Measurements from ENCODE around the gene SKOR1.

DNA sequence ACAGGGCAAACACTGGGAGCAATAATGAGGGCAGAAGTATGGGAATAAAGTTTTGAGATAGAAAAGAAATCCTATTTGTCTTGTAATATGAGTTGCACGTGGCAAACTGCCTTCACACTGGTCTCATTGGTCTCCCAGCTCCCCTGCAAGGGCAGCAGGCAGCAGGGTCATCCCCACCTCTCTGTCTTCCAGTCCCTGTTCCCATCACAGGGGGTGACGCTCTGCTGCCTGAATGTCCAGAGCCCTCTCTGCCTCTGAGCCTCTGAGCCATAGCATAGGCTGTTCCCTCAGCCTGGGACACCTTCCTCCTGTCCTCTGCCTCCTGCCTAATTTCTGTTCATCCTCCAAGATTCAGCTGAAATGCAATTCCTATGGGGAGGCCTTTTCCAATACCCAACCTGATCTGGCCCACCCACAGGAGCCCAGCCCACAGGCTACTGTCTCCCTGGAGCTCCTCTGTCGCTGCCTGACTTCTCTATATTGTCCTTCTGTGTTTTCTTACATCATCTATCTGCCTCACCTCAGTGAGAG is 12.1 kb upstream of the SKOR1 start:
- TF ChIP-seq, protein P1, sequence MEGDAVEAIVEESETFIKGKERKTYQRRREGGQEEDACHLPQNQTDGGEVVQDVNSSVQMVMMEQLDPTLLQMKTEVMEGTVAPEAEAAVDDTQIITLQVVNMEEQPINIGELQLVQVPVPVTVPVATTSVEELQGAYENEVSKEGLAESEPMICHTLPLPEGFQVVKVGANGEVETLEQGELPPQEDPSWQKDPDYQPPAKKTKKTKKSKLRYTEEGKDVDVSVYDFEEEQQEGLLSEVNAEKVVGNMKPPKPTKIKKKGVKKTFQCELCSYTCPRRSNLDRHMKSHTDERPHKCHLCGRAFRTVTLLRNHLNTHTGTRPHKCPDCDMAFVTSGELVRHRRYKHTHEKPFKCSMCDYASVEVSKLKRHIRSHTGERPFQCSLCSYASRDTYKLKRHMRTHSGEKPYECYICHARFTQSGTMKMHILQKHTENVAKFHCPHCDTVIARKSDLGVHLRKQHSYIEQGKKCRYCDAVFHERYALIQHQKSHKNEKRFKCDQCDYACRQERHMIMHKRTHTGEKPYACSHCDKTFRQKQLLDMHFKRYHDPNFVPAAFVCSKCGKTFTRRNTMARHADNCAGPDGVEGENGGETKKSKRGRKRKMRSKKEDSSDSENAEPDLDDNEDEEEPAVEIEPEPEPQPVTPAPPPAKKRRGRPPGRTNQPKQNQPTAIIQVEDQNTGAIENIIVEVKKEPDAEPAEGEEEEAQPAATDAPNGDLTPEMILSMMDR (IDR thresholded peaks at IDR 0.05) = no peak
- no peak for TF ChIP-seq POLR2A (IDR thresholded peaks at IDR 0.05)
